GM21619 (cell line): ENCODE results near the gene CELF5.

ENCODE experiments used
- ATAC-seq: cut with Tn5 transposase; IDR thresholded peaks from one replicate; pipeline ENCODE4 v1.9.1; 2021; ENCODE audit not compliant: unreplicated experiment

The CELF5 gene

GRCh38 chr19:3236272-3236671, 11.8 kb downstream of the CELF5 start:
- no peak for ATAC-seq

- no peak for ATAC-seq
These were observed 13.7 kb downstream of the CELF5 start for GRCh38 chr19:3238066-3238561.

GRCh38 chr19:3239367-3239766, 14.9 kb downstream of the CELF5 start:
- no peak for ATAC-seq

GRCh38 chr19:3243819-3244700, 19.6 kb downstream of the CELF5 start:
- no peak for ATAC-seq

- ATAC-seq = no peak
These were observed 20.6 kb downstream of the CELF5 start for GRCh38 chr19:3245050-3245449.

GRCh38 chr19:3248728-3249326, 24.4 kb downstream of the CELF5 start:
- ATAC-seq = no peak

GRCh38 chr19:3249408-3249807, 24.9 kb downstream of the CELF5 start:
- no peak for ATAC-seq

GRCh38 chr19:3250675-3251074, 26.2 kb downstream of the CELF5 start:
- no peak for ATAC-seq

GRCh38 chr19:3251229-3251628, 26.8 kb downstream of the CELF5 start:
- no peak for ATAC-seq

- no peak for ATAC-seq
These were observed 28.2 kb downstream of the CELF5 start for GRCh38 chr19:3252650-3253049.

GRCh38 chr19:3253270-3253669, 28.8 kb downstream of the CELF5 start:
- ATAC-seq = no peak

GRCh38 chr19:3254520-3254919, 30.1 kb downstream of the CELF5 start:
- no peak for ATAC-seq

- ATAC-seq = no peak
These were observed 32.6 kb downstream of the CELF5 start for GRCh38 chr19:3257071-3257470.

GRCh38 chr19:3262362-3262761, 37.9 kb downstream of the CELF5 start:
- ATAC-seq = no peak

- ATAC-seq = no peak
These were observed 39.4 kb downstream of the CELF5 start for GRCh38 chr19:3263866-3264265.

- no peak for ATAC-seq
These were observed 41.0 kb downstream of the CELF5 start for GRCh38 chr19:3265432-3265831.

- no peak for ATAC-seq
These were observed 41.7 kb downstream of the CELF5 start for GRCh38 chr19:3266092-3266693.

- no peak for ATAC-seq
These were observed 42.5 kb downstream of the CELF5 start for GRCh38 chr19:3266792-3267514.

GRCh38 chr19:3268326-3268725, 43.9 kb downstream of the CELF5 start:
- ATAC-seq = no peak

GRCh38 chr19:3268763-3269162, 44.3 kb downstream of the CELF5 start:
- no peak for ATAC-seq
